Muscle of leg (tissue), 11 donors: ENCODE measurements around the gene CAPZB. TPM values are rescaled to one million over a fixed set of nuclear protein-coding genes. Genes with fewer than 3 reads are reported as not detected.
A peak's percentile ranks its signal among the peaks of the same experiment; 100 is the strongest.

Source experiments
- DNase-seq: peaks from one replicate; pipeline ENCODE4 v3.0.0; 2013
- H3K27ac ChIP-seq: one replicate; pipeline ENCODE4 v1.5.1; 2013; ENCODE audit warnings: mild to moderate bottlenecking, low read length, control low read depth
- H3K27me3 ChIP-seq: one replicate; pipeline ENCODE4 v1.6.1; 2013; ENCODE audit warnings: low read length; ENCODE audit not compliant: control insufficient read depth, insufficient read depth
- H3K36me3 ChIP-seq: one replicate; pipeline ENCODE4 v1.6.1; 2013; ENCODE audit warnings: low read length; ENCODE audit not compliant: control insufficient read depth, insufficient read depth
- H3K4me1 ChIP-seq: one replicate; pipeline ENCODE4 v1.6.1; 2013; ENCODE audit warnings: low read length; ENCODE audit not compliant: control insufficient read depth, insufficient read depth
- H3K4me3 ChIP-seq: one replicate; pipeline ENCODE4 v1.5.1; 2013; ENCODE audit warnings: low read length, control low read depth
- H3K9me3 ChIP-seq: replicated peaks from 2 replicates; pipeline ENCODE4 v1.6.1; 2013; ENCODE audit warnings: low read depth, low read length; ENCODE audit not compliant: control insufficient read depth
- WGBS: methylation state at CpG from one replicate; pipeline ENCODE4 v1.1.5; 2013; ENCODE audit warnings: missing lambda C conversion rate; ENCODE audit not compliant: insufficient coverage; 5-methylcytosine and 5-hydroxymethylcytosine counted together
- polyA plus RNA-seq, 8 donors: library from polyadenylated mRNA; unstranded; fragments of 120-200 nt; gene quantifications; one replicate each; pipeline versions ENCODE4 v1.2.1 to v1.2.3, GENCODE V29; 2013; ENCODE audit warnings: inconsistent platforms in 1 of 8, low replicate concordance in 1 of 8; ENCODE audit not compliant: insufficient read length in 8 of 8, insufficient read depth in 1 of 8
- total RNA-seq: library from RNA; stranded (reverse); fragments of 120-200 nt; gene quantifications from one replicate; pipeline ENCODE4 v1.2.4, GENCODE V29; 2013

CAPZB gene
- total and polyA plus RNA-seq, 9 donors, result 85.8 to 296 (median 267) TPM

DNA sequence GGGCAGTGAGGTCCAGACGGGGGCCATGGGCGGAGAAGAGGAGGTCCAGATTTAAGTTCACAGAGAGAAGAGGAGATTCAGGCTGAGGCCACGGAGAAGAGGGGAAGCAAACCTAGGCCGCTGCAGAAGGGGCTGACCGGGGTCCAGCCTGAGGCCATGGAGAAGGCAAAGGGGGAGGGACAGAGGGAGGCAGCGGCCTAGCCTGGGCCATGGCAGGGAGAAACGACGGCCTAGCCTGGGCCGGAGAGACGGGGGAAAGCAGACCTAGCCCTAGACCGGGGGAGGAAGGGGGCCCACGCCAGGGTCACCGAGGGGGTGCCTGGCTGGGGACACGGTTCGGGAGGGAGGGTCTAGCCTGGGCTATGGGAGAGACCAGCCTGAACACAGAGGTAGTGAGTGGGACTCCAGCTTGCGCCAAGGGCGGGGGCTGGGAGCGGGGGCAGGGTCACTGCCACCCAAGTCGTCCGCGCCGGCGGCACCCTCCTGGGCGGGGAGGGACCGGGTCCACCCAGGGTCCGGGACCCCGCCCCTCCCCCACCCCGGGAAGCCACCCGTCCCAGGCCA, 459 bp downstream of the CAPZB start:
- H3K4me3 ChIP-seq, result peak overlapping the region; percentile 86
- H3K27ac ChIP-seq, result peak overlapping the region; percentile 90
- no peaks in the 10 kb centered on the region for H3K9me3 ChIP-seq
- WGBS, result under 1% methylated on average over 24 of the region's 29 CpGs
- no peak for DNase-seq
- H3K4me1 ChIP-seq, result peaks cover 52% of the 10 kb centered on the region
- H3K27me3 ChIP-seq, result no peaks in the 10 kb centered on the region
- H3K36me3 ChIP-seq, result peaks cover 24% of the 10 kb centered on the region

DNA sequence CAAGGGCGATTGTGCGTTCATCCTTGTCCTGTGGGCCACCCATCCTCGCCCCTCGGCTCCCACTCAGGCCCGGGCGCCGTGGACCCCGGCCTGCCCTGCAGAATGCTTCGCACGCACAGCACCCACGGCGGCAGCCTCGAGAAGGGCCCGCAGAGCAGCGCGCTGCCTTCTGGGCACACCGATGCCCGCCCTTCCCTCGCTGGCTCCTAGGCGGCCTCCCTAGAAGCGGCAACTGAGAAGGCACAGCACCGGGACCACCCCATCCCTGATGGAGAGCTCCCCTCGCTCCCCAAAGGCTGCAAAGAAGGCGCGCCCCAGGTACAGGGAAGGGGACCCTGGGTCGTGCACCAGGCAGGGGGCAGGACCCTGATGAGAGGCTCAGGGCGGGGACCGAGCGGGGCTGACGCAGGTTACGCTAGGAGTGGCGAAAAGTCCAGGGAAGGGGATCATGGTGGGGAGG, 971 bp downstream of the CAPZB start:
- no peak for DNase-seq
- H3K36me3 ChIP-seq, result peaks cover 24% of the 10 kb centered on the region
- WGBS, result 5% methylated on average over 32 of the region's 32 CpGs
- peak overlapping the region; percentile 90 for H3K27ac ChIP-seq
- H3K27me3 ChIP-seq, result no peaks in the 10 kb centered on the region
- no peaks in the 10 kb centered on the region for H3K9me3 ChIP-seq
- H3K4me1 ChIP-seq, result peaks cover 57% of the 10 kb centered on the region
- peak overlapping the region; percentile 86 for H3K4me3 ChIP-seq

DNA sequence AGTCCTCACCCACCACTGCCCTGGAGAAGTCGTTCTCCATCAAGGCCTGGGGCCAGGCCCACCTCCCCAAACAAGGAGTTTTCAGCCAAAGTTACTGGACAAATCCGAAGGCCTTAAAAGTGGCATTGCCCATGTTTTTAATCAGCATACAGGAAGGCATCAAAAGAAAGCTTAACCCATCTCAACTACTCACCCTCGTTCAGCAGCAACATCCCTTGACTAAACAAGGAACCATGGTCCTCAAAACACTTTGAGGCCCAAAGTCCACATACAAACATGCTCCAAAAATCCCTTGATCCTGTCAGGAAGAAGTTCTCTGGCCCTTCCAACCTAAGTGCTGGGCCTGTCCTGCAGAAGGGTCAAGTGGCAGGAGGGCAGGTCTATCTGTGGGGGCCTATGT, 1.6 kb downstream of the CAPZB start:
- no peak for DNase-seq
- Histone ChIP-seq H3K9me3 (no peaks in the 10 kb centered on the region), H3K27ac (peak overlapping the region; percentile 90), H3K36me3 (peaks cover 25% of the 10 kb centered on the region), H3K4me3 (peak overlapping the region; percentile 86), H3K4me1 (peaks cover 61% of the 10 kb centered on the region), H3K27me3 (no peaks in the 10 kb centered on the region)
- WGBS, result 75% methylated on average over 2 of the region's 3 CpGs

DNA sequence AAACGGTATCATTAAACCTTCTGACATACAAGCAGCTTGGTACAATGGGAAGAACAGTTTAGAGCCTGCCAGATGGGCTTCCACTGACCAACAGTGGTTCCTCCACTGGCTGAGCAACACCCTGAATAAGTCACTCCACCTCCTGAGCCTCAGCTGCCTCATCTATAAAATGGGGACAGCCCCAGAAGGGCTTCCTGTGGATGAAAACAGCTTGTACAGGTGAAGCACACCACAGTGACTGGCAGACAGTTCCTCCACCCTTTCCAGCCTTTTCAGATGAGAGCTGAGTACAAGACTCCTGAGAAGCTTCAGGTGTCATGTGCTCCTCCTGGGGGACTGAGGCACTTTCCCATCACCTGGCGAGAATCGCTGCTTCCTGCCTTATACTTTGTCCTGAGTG, 2.1 kb downstream of the CAPZB start:
- WGBS, result 44% methylated on average over 3 of the region's 3 CpGs
- peaks cover 61% of the 10 kb centered on the region for H3K4me1 ChIP-seq
- no peaks in the 10 kb centered on the region for H3K27me3 ChIP-seq
- peaks cover 29% of the 10 kb centered on the region for H3K36me3 ChIP-seq
- no peak for DNase-seq
- H3K27ac ChIP-seq, result peak overlapping the region; percentile 90
- H3K9me3 ChIP-seq, result no peaks in the 10 kb centered on the region
- peak overlapping the region; percentile 86 for H3K4me3 ChIP-seq

DNA sequence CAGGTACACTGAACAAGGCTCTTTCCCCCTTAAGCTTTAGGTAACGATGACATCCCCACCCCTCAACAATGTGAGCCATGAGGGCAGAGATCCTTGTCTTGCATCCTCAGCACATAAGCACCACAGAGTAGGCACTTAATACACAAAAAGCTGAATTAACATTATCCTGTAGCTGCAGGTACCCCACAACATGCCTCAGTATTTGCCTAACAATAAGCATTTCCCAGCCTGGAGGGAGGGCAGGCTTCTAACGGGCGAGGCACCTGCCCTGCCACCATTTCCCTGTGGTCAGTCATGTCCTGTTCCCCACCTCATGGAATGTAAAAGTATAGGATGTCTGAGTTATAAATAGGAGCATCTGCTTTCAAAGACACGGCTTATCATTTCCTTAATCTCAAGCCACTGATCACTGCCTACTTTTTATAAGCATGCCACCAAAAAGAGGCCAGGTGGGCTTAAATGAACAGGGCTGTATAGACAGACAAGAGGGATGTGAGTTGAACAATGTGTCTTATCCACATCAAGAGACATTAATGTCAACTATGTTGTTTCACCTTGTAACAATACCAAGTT, 3.4 kb downstream of the CAPZB start:
- H3K9me3 ChIP-seq, result no peaks in the 10 kb centered on the region
- peaks cover 38% of the 10 kb centered on the region for H3K36me3 ChIP-seq
- no peak for DNase-seq
- H3K27me3 ChIP-seq, result no peaks in the 10 kb centered on the region
- H3K4me3 ChIP-seq, result no peak overlapping the region
- 91% methylated on average over 1 of the region's 4 CpGs for WGBS
- H3K27ac ChIP-seq, result peak overlapping the region; percentile 58
- peaks cover 70% of the 10 kb centered on the region for H3K4me1 ChIP-seq

DNA sequence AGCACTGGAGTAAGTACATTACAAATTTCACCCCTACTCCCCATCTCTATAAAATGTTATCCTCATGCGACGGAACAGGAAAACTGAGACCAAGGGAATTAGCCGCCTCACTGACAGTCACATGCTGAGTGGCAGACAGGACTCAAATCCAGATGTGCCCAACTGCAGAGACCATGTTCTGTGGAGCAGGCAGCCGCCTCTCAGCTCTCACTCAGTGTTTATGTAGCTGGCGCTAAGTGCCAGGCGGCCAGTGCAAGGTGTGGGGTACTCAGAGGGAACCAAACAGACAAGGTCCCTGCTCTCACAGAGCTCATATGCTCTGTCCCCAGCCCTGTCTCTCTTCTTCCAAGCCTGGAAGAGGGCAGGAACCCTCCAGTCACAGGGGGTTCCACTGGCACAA, 5.1 kb downstream of the CAPZB start:
- no peaks in the 10 kb centered on the region for H3K9me3 ChIP-seq
- peaks cover 70% of the 10 kb centered on the region for H3K4me1 ChIP-seq
- no peak overlapping the region for H3K4me3 ChIP-seq
- no peaks in the 10 kb centered on the region for H3K27me3 ChIP-seq
- WGBS, result 71% methylated on average over 6 of the region's 6 CpGs
- H3K27ac ChIP-seq, result peak overlapping the region; percentile 30
- no peak for DNase-seq
- peaks cover 38% of the 10 kb centered on the region for H3K36me3 ChIP-seq

DNA sequence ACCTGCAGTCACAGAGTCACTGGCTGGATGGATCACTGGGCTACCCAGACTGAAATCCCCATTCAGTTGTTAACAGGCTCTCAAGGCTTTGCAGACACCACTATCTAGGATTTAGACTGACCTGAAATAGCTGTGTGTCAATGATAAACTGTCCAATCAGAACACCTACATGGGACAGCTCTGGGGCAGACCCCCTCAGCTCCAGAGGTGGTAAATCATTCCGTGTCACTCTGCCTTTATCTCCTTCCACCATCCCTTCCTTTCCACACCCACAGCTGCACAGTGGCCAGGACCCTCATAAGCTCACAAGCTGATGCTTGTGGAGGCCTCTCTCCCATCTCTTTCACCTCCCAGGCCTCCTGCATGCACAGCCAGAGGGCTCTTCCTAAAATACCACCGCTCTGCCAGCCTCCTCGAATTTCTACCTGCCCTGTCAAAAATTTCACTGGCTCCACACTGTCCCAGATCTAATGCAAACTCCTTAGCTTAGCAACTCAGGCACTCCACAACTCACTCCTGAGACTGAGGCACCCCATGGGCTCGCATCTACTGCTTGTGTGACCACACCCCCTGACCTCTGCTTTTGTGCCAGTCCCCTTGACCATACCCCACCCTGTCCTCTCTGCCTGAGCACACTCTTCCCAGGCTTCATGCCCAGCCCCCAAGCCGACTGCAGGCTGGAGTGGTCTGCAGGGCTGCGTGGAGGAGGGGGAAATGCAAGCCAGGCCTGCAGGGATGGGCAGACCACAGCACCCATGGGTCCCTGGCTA, 5.8 kb downstream of the CAPZB start:
- peaks cover 38% of the 10 kb centered on the region for H3K36me3 ChIP-seq
- DNase-seq, result no peak
- H3K9me3 ChIP-seq, result no peaks in the 10 kb centered on the region
- H3K27me3 ChIP-seq, result no peaks in the 10 kb centered on the region
- 53% methylated on average over 5 of the region's 6 CpGs for WGBS
- no peak overlapping the region for H3K4me3 ChIP-seq
- H3K4me1 ChIP-seq, result peaks cover 71% of the 10 kb centered on the region
- H3K27ac ChIP-seq, result no peak overlapping the region

DNA sequence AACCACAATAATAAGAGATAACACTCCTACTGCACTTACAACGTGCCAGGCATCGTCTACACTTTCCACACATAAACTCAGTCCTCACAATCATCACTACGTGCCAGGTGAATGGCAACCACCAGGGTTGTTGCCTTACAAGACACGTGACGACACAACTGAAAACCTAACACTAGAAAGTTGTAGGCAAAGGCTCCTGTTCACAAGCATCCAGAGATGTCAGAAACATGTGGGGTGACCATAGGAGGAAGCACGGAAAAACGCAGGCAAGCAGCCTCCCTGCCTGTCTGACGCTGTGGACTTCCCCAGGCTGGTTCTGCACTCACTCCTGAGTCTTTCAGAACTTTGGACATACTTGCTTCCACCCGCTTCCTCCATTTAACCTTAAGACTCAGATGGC, 7.0 kb downstream of the CAPZB start:
- Histone ChIP-seq H3K4me3 (no peak overlapping the region), H3K36me3 (peaks cover 35% of the 10 kb centered on the region), H3K4me1 (peaks cover 60% of the 10 kb centered on the region), H3K27ac (peak overlapping the region; percentile 37), H3K9me3 (no peaks in the 10 kb centered on the region), H3K27me3 (no peaks in the 10 kb centered on the region)
- 69% methylated on average over 8 of the region's 9 CpGs for WGBS
- no peak for DNase-seq

DNA sequence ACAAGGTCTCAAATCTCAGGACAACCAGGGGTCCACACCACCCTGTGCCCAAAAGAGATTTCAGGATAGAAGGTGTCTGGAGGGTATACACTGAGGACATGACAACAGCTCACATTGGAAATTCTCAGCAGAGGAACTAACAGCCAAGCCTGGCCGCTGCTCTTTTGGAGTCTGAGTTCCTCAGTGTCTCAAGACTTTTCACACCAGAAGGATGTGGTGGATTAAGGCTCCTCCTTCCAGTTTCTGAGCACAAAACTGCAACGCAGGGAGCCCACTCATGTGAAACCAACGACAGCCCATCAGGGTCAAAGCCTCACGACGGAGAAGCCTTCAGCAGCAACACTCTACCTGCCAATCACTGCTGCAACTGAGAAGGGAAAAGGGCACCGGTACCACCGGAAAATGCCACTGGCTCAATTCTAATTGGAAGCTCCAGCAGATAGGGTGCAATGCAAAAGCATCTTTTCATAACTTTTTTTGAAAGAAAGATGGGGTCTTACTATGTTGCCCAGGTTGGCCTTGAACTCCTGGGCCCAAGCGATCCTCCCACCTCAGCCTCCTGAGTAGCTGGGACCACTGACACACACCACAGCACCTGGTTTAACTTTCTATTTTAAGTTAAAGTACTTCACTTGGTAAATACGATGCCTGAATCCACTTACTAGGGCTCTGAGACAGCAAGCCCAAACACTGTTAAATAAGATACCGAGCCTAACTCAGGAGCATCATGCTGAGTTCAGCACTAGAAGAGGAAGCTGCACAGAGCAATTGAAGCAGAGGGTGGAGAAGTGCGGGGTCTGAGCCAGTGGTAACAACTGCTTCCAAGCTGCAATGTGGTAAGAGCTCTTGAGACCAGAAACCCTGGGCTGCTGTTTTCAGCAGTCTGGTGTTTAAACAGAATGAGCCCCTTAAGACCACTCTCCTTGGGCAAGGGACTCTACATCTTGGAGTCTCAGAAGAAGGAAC, 7.8 kb downstream of the CAPZB start:
- peak; percentile 67 for DNase-seq
- whole genome bisulfite sequencing, result 71% methylated on average over 8 of the region's 11 CpGs
- Histone ChIP-seq H3K4me3 (no peak overlapping the region), H3K4me1 (peaks cover 56% of the 10 kb centered on the region), H3K9me3 (no peaks in the 10 kb centered on the region), H3K36me3 (peaks cover 34% of the 10 kb centered on the region), H3K27me3 (no peaks in the 10 kb centered on the region), H3K27ac (peak overlapping the region; percentile 37)
